ENCODE measurements around the gene SERPINA6. TPM values are rescaled to one million over a fixed set of nuclear protein-coding genes. Genes with fewer than 3 reads are reported as not detected.
"Not testable (repeated sequence)": the region's sequence is repeated elsewhere in the genome, so short reads cannot be mapped to it uniquely, and the experiment has no call there.

SERPINA6 gene
- not detected for total RNA-seq
- polyA plus RNA-seq (2013, experiment 1 of 2) = not detected
- not detected for polyA plus RNA-seq (2013, experiment 2 of 2)
- long read RNA-seq, experiment 1 = 0 reads
- long read RNA-seq, experiment 2 = 0 reads
- long read RNA-seq, experiment 3 = 0 reads
- long read RNA-seq, experiment 4 = 0 reads

DNA sequence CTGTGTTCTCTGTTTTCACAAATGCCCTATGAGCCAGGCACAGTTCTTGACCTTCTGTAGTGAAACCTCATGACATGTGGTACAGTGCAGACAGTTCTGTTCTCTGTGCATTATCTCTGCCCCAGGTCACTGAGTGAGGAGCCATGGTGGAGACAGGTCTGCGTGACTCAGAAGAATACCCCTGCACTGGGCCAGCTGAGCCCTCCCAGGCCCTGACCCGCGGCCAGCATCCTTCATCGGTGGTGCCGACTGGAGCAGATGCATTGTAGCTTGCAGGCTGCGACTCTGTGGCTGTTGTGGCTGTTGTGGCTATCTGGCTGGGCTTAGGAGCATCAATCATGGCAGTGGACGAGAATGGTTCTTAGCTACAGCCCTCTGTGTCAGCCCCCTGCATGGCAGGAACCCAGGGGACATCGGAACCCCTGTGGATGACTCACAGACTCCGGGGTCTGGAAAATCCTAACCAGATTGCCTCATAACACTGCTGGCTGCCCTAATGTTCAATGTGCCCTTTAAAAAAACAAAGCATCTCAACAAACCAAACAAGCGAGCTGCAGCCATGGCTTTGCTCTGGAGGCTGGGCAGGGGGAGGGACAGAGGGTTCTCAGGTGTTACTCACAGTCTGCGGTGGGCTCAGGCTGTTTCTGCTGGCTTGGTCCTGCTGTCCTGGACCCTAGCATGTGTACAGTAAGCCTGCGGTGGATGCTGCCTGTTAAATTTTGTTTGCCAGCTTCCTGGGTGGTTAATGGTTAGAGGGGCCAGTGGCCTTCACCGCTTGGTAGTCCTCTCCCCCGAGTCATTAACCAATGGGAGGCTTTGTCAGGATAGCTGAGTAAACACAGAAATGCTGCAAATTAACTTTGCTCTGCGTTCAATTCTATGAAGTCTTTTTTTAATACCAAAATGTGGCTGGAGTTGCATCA, at the start of gene SERPINA6:
TSS of gene SERPINA6 (minus strand) at position 689 of the 923 bp plus-strand sequence. CDS start 8,688 bp downstream, outside the sequence.
- Histone ChIP-seq H3K9me3 (ENCODE audit: control insufficient read depth, low read length) (no peaks in the 10 kb centered on the region), H3K27ac (ENCODE audit: low read depth, low read length) (no peak within 1 kb of the TSS), H3K9ac (ENCODE audit: extremely low read depth, low read length, poor library complexity, severe bottlenecking) (no peak within 1 kb of the TSS), H3K36me3 (ENCODE audit: control insufficient read depth, insufficient read depth, low read length) (no peaks in the 10 kb centered on the region), H3K4me3 (ENCODE audit: low read length) (no peak within 1 kb of the TSS), H3K4me1 (ENCODE audit: control insufficient read depth, insufficient read depth, low read length) (no peaks in the 10 kb centered on the region), H3K27me3 (ENCODE audit: control insufficient read depth, insufficient read depth, low read length, poor library complexity, severe bottlenecking) (no peaks in the 10 kb centered on the region)
- peaks cover 11% of the 10 kb centered on the region for H3K4me1 Mint-ChIP-seq
- peaks cover 5% of the 10 kb centered on the region for H3K27me3 Mint-ChIP-seq (ENCODE audit: insufficient read depth)
- peak; percentile 38 for DNase-seq
- H3K9me3 Mint-ChIP-seq = peaks cover 5% of the 10 kb centered on the region
- WGBS, 2 experiments (ENCODE audit: insufficient coverage in 1 of 2, insufficient read length in 1 of 2) = 90 to 94% methylated on average over 14 to 15 of the region's 15 CpGs
- TF ChIP-seq, protein P1, sequence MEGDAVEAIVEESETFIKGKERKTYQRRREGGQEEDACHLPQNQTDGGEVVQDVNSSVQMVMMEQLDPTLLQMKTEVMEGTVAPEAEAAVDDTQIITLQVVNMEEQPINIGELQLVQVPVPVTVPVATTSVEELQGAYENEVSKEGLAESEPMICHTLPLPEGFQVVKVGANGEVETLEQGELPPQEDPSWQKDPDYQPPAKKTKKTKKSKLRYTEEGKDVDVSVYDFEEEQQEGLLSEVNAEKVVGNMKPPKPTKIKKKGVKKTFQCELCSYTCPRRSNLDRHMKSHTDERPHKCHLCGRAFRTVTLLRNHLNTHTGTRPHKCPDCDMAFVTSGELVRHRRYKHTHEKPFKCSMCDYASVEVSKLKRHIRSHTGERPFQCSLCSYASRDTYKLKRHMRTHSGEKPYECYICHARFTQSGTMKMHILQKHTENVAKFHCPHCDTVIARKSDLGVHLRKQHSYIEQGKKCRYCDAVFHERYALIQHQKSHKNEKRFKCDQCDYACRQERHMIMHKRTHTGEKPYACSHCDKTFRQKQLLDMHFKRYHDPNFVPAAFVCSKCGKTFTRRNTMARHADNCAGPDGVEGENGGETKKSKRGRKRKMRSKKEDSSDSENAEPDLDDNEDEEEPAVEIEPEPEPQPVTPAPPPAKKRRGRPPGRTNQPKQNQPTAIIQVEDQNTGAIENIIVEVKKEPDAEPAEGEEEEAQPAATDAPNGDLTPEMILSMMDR (conservative IDR thresholded peaks at IDR 0.05) = no peak
- no peak within 1 kb of the TSS for H3K27ac Mint-ChIP-seq
- H3K4me3 Mint-ChIP-seq = no peak within 1 kb of the TSS
- H3K36me3 Mint-ChIP-seq (ENCODE audit: low read depth) = no peaks in the 10 kb centered on the region

GRCh38 chr14:94372021-94372605, 49.0 kb upstream of the SERPINA6 start:
- no peaks in the 10 kb centered on the region for H3K36me3 Mint-ChIP-seq (ENCODE audit: low read depth)
- peak; percentile 83 for DNase-seq
- no peak overlapping the region for H3K27ac ChIP-seq (ENCODE audit: low read depth, low read length)
- no peaks in the 10 kb centered on the region for H3K27me3 ChIP-seq (ENCODE audit: control insufficient read depth, insufficient read depth, low read length, poor library complexity, severe bottlenecking)
- H3K9ac ChIP-seq (ENCODE audit: extremely low read depth, low read length, poor library complexity, severe bottlenecking) = no peak overlapping the region
- H3K4me1 ChIP-seq (ENCODE audit: control insufficient read depth, insufficient read depth, low read length) = peaks cover 7% of the 10 kb centered on the region
- no peak overlapping the region for H3K4me3 Mint-ChIP-seq
- no peaks in the 10 kb centered on the region for H3K9me3 ChIP-seq (ENCODE audit: control insufficient read depth, low read length)
- H3K27me3 Mint-ChIP-seq (ENCODE audit: insufficient read depth) = no peaks in the 10 kb centered on the region
- TF ChIP-seq, protein P1 (conservative IDR thresholded peaks at IDR 0.05) = peak; percentile 66
- no peaks in the 10 kb centered on the region for H3K36me3 ChIP-seq (ENCODE audit: control insufficient read depth, insufficient read depth, low read length)
- WGBS, 2 experiments (ENCODE audit: insufficient coverage in 1 of 2, insufficient read length in 1 of 2) = 89 to 91% methylated on average over 8 to 13 of the region's 13 CpGs
- no peaks in the 10 kb centered on the region for H3K9me3 Mint-ChIP-seq
- no peak overlapping the region for H3K4me3 ChIP-seq (ENCODE audit: low read length)
- H3K4me1 Mint-ChIP-seq = peaks cover 26% of the 10 kb centered on the region
- peak overlapping the region; percentile 67 for H3K27ac Mint-ChIP-seq

DNA sequence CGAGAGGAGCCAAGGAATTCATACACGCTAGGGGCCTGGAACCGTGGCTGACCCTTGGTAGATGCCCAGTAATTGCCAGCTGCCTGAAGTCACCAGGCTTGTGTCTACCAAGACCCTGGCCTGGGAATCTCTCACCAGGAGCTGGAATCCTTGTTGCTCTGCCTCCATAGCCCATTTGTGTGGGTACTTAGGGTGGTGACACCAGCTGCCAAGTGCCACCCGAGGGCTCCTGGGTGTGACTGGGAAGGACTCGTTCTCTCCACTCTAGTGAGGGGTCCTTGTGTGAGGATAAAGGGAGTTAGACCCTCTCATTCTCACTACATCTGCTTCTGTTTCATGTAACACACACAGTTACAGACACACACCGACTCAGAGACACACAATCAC, 47.4 kb upstream of the SERPINA6 start:
- no peak for DNase-seq
- no peak overlapping the region for H3K4me3 Mint-ChIP-seq
- WGBS, 2 experiments (ENCODE audit: insufficient coverage in 1 of 2, insufficient read length in 1 of 2) = 87% methylated on average over 3 of the region's 6 CpGs; no CpG with 5 or more reads in 1 of the 2 experiments

DNA sequence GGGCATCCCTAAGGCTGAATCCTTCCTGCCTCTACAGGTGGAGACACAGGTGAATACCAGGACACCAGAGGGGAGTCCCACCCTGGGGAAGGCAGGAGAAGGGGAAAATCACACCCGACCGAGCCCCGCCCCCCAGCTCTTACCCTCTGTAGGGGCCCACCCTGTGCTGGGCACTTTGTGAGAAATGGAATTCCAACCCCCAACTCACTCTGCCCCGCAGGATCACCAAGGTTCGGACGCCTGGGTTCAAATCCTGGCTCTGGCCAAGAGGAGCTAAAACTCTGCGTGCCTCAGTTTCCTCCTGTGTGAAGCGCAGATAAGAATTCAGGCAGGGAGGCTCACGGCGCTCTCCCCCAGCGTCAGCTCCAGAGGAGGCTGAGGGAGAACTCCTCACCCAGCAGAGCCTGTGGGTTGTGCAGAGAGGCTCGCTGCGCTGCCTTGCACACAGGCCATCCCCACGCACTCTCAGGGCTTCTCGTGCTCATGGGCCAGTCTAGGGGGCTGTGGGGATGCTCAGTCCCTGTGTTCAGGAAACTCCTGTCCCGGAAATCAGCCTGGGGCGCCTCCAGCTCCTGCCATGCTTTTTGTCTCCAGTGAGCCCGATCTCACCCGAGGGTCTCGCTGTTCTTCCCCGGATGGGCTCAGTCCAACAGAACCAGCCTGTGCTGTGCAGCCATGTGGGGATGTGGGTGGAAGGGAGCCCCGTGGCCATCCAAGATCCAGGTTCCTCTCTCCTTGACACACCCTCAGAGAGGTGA, 46.8 kb upstream of the SERPINA6 start:
- H3K9me3 Mint-ChIP-seq; H3K27ac Mint-ChIP-seq; H3K27me3 ChIP-seq (ENCODE audit: control insufficient read depth, insufficient read depth, low read length, poor library complexity, severe bottlenecking); H3K27ac ChIP-seq (ENCODE audit: low read depth, low read length); H3K4me3 Mint-ChIP-seq; H3K9ac ChIP-seq (ENCODE audit: extremely low read depth, low read length, poor library complexity, severe bottlenecking); H3K36me3 ChIP-seq (ENCODE audit: control insufficient read depth, insufficient read depth, low read length); H3K4me1 ChIP-seq (ENCODE audit: control insufficient read depth, insufficient read depth, low read length); H3K4me3 ChIP-seq (ENCODE audit: low read length); H3K9me3 ChIP-seq (ENCODE audit: control insufficient read depth, low read length); H3K27me3 Mint-ChIP-seq (ENCODE audit: insufficient read depth); H3K36me3 Mint-ChIP-seq (ENCODE audit: low read depth): not testable (repeated sequence)
- WGBS, 2 experiments (ENCODE audit: insufficient coverage in 1 of 2, insufficient read length in 1 of 2) = 90 to 91% methylated on average over 7 to 15 of the region's 22 CpGs
- H3K4me1 Mint-ChIP-seq = peaks cover 13% of the 10 kb centered on the region
- DNase-seq = peak; percentile 22

More for the DNA sequence above, 47.4 kb upstream of the SERPINA6 start:
- no peaks in the 10 kb centered on the region for H3K36me3 Mint-ChIP-seq (ENCODE audit: low read depth)
- Histone ChIP-seq H3K36me3 (ENCODE audit: control insufficient read depth, insufficient read depth, low read length) (no peaks in the 10 kb centered on the region), H3K4me1 (ENCODE audit: control insufficient read depth, insufficient read depth, low read length) (peaks cover 7% of the 10 kb centered on the region), H3K27me3 (ENCODE audit: control insufficient read depth, insufficient read depth, low read length, poor library complexity, severe bottlenecking) (no peaks in the 10 kb centered on the region), H3K9ac (ENCODE audit: extremely low read depth, low read length, poor library complexity, severe bottlenecking) (no peak overlapping the region), H3K27ac (ENCODE audit: low read depth, low read length) (no peak overlapping the region), H3K4me3 (ENCODE audit: low read length) (no peak overlapping the region), H3K9me3 (ENCODE audit: control insufficient read depth, low read length) (no peaks in the 10 kb centered on the region)
- no peaks in the 10 kb centered on the region for H3K27me3 Mint-ChIP-seq (ENCODE audit: insufficient read depth)
- TF ChIP-seq, protein P1 (conservative IDR thresholded peaks at IDR 0.05) = no peak
- H3K4me1 Mint-ChIP-seq = peaks cover 18% of the 10 kb centered on the region
- H3K9me3 Mint-ChIP-seq = no peaks in the 10 kb centered on the region
- H3K27ac Mint-ChIP-seq = no peak overlapping the region
